ENCODE data around the gene PSG5. TPM values are rescaled to one million over a fixed set of nuclear protein-coding genes. Genes with fewer than 3 reads are reported as not detected.

The PSG5 gene
- polyA plus RNA-seq, 1 of the 3 experiments (the other 2 are of a cell fraction): 70.3 TPM

- TF ChIP-seq POLR2AphosphoS5 (IDR thresholded peaks at IDR 0.05; ENCODE audit: low read depth, low read length) (peak; percentile 35; the same call in 1 of the 2 replicates), NFIC (IDR thresholded peaks at IDR 0.05; ENCODE audit: borderline replicate concordance) (no peak; the same call in none of the 2 replicates), YY1 (IDR thresholded peaks at IDR 0.05; ENCODE audit: low read depth) (no peak), TCF12 (IDR thresholded peaks at IDR 0.05) (peak; percentile 76), RXRA (IDR thresholded peaks at IDR 0.05; ENCODE audit: borderline replicate concordance, low read depth) (peak; percentile 56; the same call in 1 of the 2 replicates), MXI1 (IDR thresholded peaks at IDR 0.05; ENCODE audit: low read depth, low read length) (no peak), GATA2 (CRISPR knock-in tag; IDR thresholded peaks at IDR 0.05) (no peak), GABPA (IDR thresholded peaks at IDR 0.05; ENCODE audit: low read depth) (no peak), FOXJ3 (CRISPR knock-in tag; IDR thresholded peaks at IDR 0.05) (no peak), EP300 (IDR thresholded peaks at IDR 0.05; ENCODE audit: borderline replicate concordance in 1 of 2, low read depth in 1 of 2, low read length in 1 of 2) (peak in 1 of 2 experiments; percentile 82; a peak in 2 of 4 replicates), ZBTB33 (IDR thresholded peaks at IDR 0.05; ENCODE audit: borderline replicate concordance, low read depth) (no peak), TEAD4 (IDR thresholded peaks at IDR 0.05; ENCODE audit: borderline replicate concordance, insufficient read depth) (peak; percentile 68; the same call in 1 of the 2 replicates), PBX3 (IDR thresholded peaks at IDR 0.05) (peak; percentile 78), CTCF (IDR thresholded peaks at IDR 0.05) (no peak), RAD21 (IDR thresholded peaks at IDR 0.05; ENCODE audit: low read length) (no peak), IRF3 (IDR thresholded peaks at IDR 0.05; ENCODE audit: low read depth, low read length) (no peak), MAX (IDR thresholded peaks at IDR 0.05; ENCODE audit: low read depth) (peak; percentile 77), RCOR1 (IDR thresholded peaks at IDR 0.05; ENCODE audit: low read length) (no peak)
Observed at GRCh38 chr19:43148233-43148632, 38.1 kb downstream of the PSG5 start (continued).

Data from SK-N-SH (cell line).